SIG-M5 treated with dmso at 0.1 percent for 504 hours (cell line): Measurements from ENCODE around the gene PLEKHN1.
"Not testable (repeated sequence)": the region's sequence is repeated elsewhere in the genome, so short reads cannot be mapped to it uniquely, and the experiment has no call there.

Experiments
- DNase-seq: peaks from one replicate; lab custom pipeline; 2025; ENCODE audit not compliant: unreplicated experiment; lab: John Stamatoyannopoulos, UW

The PLEKHN1 gene

GRCh38 chr1:991275-991674 is 25.0 kb downstream of the PLEKHN1 start:
- DNase-seq, result not testable (repeated sequence)

GRCh38 chr1:991895-992294 is 25.6 kb downstream of the PLEKHN1 start:
- DNase-seq, result no peak

DNA sequence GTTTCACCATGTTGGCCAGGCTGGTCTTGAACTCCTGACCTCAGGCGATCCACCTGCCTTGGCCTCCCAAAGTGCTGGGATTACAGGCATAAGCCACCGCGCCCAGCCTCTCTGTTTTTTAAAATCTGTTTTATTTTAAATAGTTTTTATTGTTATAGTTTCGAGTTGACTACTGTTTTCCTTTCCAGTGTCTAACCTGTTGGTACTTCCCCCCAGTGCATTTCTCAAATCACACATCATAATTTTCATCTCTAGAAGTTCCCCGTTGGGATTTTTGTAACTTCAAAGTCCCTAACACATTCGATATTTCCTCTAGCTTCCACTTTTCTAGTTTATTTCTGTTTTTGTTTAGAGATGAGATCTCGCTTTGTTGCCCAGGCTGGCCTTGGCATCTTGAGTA is 26.1 kb downstream of the PLEKHN1 start:
- no peak for DNase-seq

DNA sequence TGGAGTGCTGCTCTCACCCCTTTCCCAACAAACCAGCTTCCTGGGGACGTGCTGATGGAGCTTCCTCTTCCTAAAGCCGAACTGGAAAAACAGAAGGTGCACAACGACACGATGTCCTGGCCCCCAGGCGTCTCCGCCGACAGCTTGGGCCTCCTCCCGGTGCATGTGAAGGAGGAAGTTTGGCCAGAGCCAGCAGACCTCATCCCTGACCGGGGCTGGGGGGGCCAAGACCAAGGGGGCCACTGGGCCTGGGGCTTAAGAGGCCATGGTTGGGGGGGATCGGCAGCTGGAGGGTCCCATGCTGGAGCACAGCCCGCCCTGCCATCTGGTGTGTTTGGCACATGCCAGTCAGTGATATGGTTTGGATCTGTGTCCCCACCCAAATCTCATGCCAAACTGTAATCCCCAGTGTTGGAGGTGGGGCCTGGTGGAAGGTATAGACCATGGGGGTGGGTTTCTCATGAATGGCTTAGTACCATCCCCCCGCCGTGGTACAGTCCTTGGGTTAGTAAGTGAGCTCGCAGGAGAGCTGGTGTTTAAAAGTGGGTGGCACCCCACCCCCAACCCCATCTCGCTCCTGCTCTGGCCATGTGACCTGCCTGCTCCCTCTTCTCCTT is 27.2 kb downstream of the PLEKHN1 start:
- DNase-seq, result no peak

DNA sequence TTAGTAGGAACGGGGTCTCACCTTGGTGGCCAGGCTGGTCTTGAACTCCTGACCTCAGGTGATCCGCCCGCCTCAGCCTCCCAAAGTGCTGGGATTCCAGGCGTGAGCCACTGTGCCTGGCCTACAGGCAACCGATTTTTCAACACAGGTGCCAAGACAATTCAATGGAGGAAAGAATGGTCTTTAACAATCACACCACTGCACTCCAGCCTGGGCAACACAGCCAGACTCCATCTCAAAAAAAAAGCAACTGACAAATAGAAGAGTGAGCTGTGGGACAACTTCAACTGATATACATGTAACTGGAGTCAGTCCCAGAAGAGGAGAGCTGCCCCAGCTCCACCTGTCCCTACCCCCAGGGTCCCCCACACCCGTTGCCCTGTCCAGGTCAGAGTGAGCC is 28.3 kb downstream of the PLEKHN1 start:
- DNase-seq, result not testable (repeated sequence)

GRCh38 chr1:995665-996633 is 29.7 kb downstream of the PLEKHN1 start:
- no peak for DNase-seq

DNA sequence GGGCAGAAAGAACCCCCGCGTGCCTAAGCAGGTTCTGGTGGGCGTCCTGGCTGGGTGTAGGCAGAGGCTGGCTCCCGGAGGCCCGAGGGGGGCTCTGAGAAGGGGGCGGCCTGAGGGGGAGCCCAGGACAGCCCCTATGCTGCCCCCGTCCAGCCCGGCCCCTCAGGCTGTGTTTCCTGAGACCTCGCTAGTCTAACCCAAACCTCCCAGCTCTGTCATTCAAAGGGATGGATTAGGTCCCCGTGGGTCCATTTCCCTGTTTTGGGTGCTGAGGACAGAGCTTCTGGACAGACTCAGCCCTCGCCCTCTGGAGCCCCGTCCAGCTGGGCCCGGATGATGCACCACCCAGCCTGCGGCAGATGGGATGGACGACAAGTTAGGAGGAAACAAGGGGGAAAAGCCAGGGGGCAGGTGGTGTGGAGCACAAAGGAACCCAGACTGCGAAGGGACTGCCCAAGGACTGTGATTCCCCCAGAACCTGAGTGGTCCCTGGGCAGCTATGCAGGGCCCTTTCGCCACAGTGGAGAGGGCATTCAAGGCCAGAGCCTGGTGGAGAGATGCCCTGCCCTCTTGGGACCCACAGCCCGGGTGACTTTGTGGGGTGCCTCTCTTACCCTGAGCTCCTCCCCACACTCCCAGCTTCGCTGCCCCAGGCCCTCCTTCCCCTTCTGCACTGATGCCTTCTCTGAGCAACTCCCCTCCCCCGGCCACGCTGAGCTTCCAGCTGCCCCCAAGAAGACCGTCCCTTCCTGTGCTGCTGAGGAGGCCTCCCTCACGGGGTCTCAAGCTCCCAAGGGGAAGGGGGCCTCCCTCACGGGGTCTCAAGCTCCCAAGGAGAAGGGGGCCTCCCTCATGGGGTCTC is 30.8 kb downstream of the PLEKHN1 start:
- DNase-seq, result no peak

DNA sequence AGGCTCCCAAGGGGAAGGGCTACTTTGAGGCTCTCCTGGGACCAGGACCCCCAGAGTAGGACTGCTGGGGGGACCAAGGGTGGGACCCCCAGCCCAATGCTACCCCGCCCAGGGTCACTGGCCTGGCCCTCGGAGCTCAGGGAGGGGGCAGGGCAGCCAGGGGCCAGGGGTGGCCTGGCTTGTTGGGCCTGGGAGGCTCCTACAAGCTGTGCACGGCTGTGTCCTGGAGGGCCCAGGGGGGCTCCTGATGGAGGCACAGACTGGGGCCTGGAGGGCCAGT is 31.4 kb downstream of the PLEKHN1 start:
- no peak for DNase-seq

GRCh38 chr1:997993-998744 is 31.9 kb downstream of the PLEKHN1 start:
- DNase-seq, result no peak

DNA sequence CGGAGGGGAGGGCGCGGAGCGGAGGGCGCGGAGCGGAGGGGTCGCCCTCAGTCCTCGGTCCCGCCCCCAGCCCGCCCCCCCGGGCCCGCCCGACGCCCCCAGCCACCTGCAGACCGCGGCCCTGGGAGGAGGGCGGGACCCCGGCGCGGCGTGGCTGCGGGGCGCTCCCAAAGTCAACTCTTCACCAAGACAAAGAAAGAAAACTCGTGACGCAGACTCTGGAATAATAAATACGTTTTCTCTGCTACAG is 32.4 kb downstream of the PLEKHN1 start:
- no peak for DNase-seq

GRCh38 chr1:998995-999724 is 32.9 kb downstream of the PLEKHN1 start:
- DNase-seq, result no peak

- peak; percentile 83 for DNase-seq
Observed at GRCh38 chr1:999725-1000356, 33.6 kb downstream of the PLEKHN1 start, which contains the start of gene HES4. TSS of gene HES4 (minus strand) at chr1:1000097. CDS start at chr1:999973, 124 bp downstream.

- peak; percentile 30 for DNase-seq
Observed at GRCh38 chr1:1000357-1001056, 34.2 kb downstream of the PLEKHN1 start.

DNA sequence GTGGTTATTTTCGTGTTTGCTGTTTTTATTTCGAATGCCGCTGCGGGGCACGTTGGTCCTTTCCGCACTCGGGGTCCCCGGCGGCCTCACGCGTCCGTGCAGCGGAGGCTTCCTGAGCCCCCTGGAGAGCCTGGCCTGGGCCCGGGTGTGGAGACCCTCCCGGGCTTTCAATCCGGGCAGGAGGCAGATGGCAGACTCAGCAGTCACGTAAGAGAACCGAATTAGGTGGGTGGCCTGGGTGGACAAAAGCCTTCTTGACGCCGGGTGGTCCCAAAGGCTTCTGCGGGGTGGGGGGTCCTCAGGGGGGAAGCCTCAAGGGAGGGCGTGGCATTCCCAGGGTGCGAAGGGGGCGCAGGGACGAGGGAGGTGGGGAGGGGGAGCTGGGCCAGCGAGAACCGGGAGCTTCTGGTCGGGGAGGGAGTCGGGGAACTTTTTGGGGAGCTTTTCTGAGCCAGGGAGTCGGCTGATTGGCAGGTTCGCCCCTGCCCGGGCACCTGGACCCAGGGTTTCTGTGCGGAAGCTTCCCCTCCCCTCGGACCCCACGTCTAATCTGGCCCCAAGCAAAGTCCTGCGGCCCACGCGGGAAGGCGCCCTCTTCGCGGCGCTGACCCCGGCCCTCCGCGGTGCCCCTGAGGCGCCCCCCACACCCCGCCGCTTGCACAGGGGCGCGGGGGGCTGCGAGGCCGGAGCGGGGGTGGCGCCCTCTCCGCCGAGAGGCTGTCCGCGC is 34.9 kb downstream of the PLEKHN1 start:
- DNase-seq, result no peak

- no peak for DNase-seq
Observed at GRCh38 chr1:1003618-1004419, 37.5 kb downstream of the PLEKHN1 start.

DNA sequence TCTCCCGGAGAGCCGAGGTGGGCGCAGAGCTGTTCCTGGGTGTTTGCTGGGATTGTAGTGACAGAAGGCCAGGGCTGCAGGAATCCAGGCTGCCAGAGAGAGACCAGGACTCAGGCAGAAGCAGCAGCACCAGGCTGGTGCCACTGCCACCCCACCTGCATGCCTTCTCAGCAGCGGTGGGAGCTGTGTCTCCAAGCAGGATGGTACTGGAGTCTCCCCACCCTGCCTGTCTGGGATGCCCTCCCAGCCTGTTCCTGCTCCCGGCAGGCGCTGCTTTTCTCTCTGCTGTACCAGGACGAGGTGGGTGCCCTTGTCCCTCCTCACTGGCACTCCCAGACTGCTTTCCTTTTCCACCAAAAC is 38.1 kb downstream of the PLEKHN1 start:
- DNase-seq, result no peak

DNA sequence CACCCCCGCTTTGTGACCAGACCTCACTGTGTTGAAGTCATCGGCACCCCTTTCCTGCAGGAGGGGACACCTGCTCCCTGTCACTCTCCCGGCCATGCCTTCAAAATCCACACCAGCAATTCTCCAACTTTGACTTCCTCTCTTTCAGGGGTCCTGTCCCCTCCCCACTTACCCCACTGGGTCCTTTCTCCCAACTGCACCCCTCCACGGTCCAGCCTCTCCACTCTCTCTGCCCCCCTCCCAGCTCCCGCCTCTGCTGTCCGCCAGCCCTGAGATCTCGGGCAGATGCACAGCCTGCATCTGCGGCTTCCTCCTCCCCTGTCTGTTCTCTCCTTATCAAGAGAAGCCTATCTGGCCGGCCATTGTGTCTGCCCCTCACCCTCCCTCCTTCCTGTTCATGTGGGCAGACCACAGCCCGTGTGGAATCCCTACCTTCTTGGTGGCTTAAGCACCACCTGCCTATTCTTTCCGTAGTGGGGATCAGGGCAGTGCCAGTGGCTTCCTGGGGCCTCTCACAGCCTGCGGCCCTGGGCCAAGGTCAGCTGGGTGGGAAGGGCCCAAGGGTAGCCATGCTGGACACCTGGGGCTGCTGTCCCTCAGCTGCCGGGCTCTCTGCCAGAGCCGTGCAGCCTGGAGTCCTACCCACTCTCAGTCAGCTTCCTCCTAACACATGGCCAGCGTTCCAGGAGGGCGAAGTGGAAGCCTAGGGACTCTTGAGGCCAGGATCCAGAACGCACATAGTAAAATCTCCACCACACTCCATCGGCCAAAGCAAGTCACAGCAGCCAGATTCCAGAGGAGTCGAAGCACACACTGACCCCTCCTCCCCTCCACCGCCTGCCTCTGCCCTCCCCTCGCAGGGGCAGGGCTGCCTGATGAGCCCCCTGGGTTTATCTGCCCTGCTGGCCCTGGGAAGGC is 38.8 kb downstream of the PLEKHN1 start:
- DNase-seq, result no peak
